Ascending aorta (tissue), 2 donors: ENCODE data around the gene NLRC5. TPM values are rescaled to one million over a fixed set of nuclear protein-coding genes. Genes with fewer than 3 reads are reported as not detected.

Experiments used
- DNase-seq, 2 donors: peaks; one replicate each; pipeline ENCODE4 v3.0.0-alpha.2; 2019; ENCODE audit warnings: low spot score in 2 of 2
- H3K27ac ChIP-seq, 2 donors: fragments of 200-600 bp; sonication (generic); one replicate each; pipeline ENCODE4 v1.5.1; 2016 to 2017; ENCODE audit warnings: mild to moderate bottlenecking in 1 of 2
- H3K27me3 ChIP-seq: fragments of 200-600 bp; sonication (generic); one replicate; pipeline ENCODE4 v1.5.1; 2017
- H3K36me3 ChIP-seq, 2 donors: fragments of 200-600 bp; sonication (generic); one replicate each; pipeline ENCODE4 v1.5.1; 2016
- H3K4me1 ChIP-seq, 2 donors: fragments of 200-600 bp; sonication (generic); one replicate each; pipeline ENCODE4 v1.5.1; 2016 to 2017; ENCODE audit warnings: mild to moderate bottlenecking in 1 of 2
- H3K4me3 ChIP-seq, 2 donors: fragments of 200-600 bp; sonication (generic); one replicate each; pipeline ENCODE4 v1.5.1; 2016 to 2017; ENCODE audit warnings: mild to moderate bottlenecking in 1 of 2
- H3K9me3 ChIP-seq, 2 donors: fragments of 200-600 bp; sonication (generic); one replicate each; pipeline ENCODE4 v1.5.1; 2016
- intact Hi-C: fragments of 100-400 bp; cut with DNase I; formaldehyde crosslinking; loops from one replicate; pipeline ENCODE4 v1.15.1; 2023
- total RNA-seq: library from RNA; depleted of rRNA; stranded (reverse); fragments of >200 nt; gene quantifications from one replicate; pipeline ENCODE4 v1.1.0, GENCODE V29; 2016
- TF ChIP-seq, protein P1 (sequence below), 3 experiments: fragments of 200-600 bp in 2 of 3; fragments of 450-650 bp in 1 of 3; sonication (generic) in 2 of 3; IDR thresholded peaks; one replicate each; pipeline ENCODE4 v1.5.1; 2016 to 2019; ENCODE audit warnings: antibody characterized with exemption in 3 of 3, mild to moderate bottlenecking in 1 of 3, moderate library complexity in 1 of 3

Gene NLRC5
- total RNA-seq, 1 donor from 2014 or later = 46.7 TPM

DNA sequence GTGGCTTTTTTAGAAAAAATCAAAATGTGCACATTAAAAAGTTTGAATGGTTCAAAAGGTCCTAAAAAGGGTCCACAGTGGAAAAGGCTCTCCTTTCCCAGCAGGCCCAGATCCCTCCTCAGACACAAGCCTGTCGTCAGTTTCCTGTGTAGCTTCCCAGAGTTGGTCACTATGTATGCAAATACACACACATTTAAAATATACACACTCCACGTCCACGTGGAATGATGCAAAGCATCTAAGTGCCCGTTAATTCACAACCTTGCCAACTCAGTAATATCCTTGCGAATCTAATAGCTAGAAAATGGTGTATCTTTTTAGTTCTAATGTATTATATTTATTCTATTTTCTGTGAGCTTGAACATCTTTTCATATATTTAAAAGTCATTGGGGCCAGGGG, 17.7 kb downstream of the NLRC5 start:
- no peaks in the 10 kb centered on the region for H3K36me3 ChIP-seq
- no peak overlapping the region for H3K27ac ChIP-seq
- H3K27me3 ChIP-seq = no peaks in the 10 kb centered on the region
- no peaks in the 10 kb centered on the region for H3K9me3 ChIP-seq
- TF ChIP-seq, protein P1, sequence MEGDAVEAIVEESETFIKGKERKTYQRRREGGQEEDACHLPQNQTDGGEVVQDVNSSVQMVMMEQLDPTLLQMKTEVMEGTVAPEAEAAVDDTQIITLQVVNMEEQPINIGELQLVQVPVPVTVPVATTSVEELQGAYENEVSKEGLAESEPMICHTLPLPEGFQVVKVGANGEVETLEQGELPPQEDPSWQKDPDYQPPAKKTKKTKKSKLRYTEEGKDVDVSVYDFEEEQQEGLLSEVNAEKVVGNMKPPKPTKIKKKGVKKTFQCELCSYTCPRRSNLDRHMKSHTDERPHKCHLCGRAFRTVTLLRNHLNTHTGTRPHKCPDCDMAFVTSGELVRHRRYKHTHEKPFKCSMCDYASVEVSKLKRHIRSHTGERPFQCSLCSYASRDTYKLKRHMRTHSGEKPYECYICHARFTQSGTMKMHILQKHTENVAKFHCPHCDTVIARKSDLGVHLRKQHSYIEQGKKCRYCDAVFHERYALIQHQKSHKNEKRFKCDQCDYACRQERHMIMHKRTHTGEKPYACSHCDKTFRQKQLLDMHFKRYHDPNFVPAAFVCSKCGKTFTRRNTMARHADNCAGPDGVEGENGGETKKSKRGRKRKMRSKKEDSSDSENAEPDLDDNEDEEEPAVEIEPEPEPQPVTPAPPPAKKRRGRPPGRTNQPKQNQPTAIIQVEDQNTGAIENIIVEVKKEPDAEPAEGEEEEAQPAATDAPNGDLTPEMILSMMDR (IDR thresholded peaks at IDR 0.05) = no peak
- no peak for DNase-seq
- H3K4me3 ChIP-seq = no peak overlapping the region
- H3K4me1 ChIP-seq = no peaks in the 10 kb centered on the region
- intact Hi-C loops = no loop called here

DNA sequence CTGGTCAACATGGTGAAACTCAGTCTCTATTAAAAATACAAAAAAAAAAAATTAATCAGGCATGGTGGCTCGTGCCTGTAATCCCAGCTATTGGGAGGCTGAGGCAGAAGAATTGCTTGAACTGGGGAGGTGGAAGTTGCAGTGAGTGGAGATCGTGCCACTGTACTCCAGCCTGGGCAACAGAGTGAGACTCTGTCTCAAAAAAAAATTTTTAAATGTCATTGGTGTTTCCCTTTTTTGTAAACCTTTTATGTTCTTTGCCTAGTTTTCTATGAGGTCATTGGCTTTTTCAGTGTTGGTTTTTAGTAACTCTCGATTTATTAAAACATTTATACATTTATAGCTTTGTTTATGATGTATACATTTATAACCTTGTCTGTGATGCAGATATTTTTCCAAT, 18.2 kb downstream of the NLRC5 start:
- Histone ChIP-seq H3K9me3 (no peaks in the 10 kb centered on the region), H3K4me3 (no peak overlapping the region), H3K27me3 (no peaks in the 10 kb centered on the region), H3K4me1 (no peaks in the 10 kb centered on the region), H3K27ac (no peak overlapping the region), H3K36me3 (no peaks in the 10 kb centered on the region)
- intact Hi-C loops = no loop called here
- TF ChIP-seq, protein P1 (IDR thresholded peaks at IDR 0.05) = no peak
- no peak for DNase-seq

DNA sequence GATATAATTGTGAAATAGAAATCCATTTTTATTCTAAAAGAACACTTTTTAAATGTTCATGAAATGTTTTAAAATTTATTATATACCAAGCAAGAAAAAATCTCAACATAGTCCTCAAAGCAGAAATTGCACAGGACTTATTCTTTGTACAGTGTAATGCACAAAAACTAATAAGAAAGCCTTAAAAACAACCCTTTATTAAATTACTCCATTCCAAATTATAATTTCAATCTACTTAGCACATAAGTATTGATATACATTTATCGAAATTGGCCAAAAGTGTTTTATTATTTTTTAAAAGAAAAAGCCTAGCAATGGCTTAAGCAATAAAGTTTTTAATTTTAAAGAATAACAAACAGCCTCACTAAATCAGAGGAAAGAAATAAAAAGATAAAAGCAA, 19.1 kb downstream of the NLRC5 start:
- Histone ChIP-seq H3K9me3 (no peaks in the 10 kb centered on the region), H3K27me3 (no peaks in the 10 kb centered on the region), H3K4me1 (no peaks in the 10 kb centered on the region), H3K36me3 (no peaks in the 10 kb centered on the region), H3K4me3 (no peak overlapping the region), H3K27ac (no peak overlapping the region)
- TF ChIP-seq, protein P1 (IDR thresholded peaks at IDR 0.05) = no peak
- DNase-seq = no peak
- intact Hi-C loops = no loop called here

DNA sequence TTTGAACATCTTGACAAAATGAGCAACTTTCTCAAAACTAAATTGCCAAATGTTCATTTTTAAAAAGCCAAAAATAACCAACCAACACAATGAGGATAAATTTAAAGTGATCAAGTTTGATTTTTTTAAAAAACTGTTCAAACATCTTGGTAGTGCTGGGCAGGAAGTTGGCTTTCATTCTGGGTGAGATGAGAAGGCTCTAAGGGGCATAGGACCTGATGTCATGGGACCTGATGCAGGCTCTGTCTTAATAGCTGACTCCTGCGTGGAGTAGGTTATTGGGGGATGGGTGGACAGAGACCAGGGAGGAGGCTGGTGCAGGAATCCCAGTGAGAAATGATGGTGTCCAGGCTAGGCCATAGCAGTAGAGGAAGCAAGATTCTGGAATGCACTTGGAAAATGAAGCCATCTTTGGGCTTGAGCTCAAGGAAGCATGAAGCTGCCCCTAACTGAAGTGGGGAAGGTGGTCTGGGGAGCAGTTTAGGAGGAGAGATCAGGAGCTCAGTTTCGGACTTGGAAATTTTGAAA, 20.4 kb downstream of the NLRC5 start:
- Histone ChIP-seq H3K9me3 (no peaks in the 10 kb centered on the region), H3K4me3 (no peak overlapping the region), H3K36me3 (no peaks in the 10 kb centered on the region), H3K4me1 (no peaks in the 10 kb centered on the region), H3K27ac (no peak overlapping the region), H3K27me3 (no peaks in the 10 kb centered on the region)
- no peak for DNase-seq
- TF ChIP-seq, protein P1 (IDR thresholded peaks at IDR 0.05) = no peak
- intact Hi-C loops = no loop called here

DNA sequence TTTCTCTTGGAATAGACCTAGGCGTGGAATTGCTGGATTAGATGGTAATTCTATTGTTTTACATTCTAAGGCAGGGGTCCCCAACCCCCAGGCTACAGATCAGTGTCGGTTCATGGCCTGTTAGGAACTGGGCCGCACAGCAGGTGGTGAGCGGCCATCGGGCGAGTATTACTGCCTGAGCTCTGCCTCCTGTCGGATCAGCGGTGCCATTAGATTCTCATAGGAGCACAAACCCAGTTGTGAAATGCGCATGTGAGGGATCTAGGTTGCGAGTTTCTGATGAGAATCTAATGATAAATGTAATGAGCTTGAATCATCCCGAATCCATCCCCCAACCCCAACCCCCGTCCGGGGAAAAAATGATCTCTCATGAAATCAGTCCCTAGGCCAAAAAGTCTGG, 23.0 kb downstream of the NLRC5 start:
- Histone ChIP-seq H3K4me3 (no peak overlapping the region), H3K4me1 (no peaks in the 10 kb centered on the region), H3K36me3 (no peaks in the 10 kb centered on the region), H3K27me3 (no peaks in the 10 kb centered on the region), H3K27ac (no peak overlapping the region), H3K9me3 (no peaks in the 10 kb centered on the region)
- DNase-seq = no peak
- TF ChIP-seq, protein P1 (IDR thresholded peaks at IDR 0.05) = no peak
- intact Hi-C loops = no loop called here

DNA sequence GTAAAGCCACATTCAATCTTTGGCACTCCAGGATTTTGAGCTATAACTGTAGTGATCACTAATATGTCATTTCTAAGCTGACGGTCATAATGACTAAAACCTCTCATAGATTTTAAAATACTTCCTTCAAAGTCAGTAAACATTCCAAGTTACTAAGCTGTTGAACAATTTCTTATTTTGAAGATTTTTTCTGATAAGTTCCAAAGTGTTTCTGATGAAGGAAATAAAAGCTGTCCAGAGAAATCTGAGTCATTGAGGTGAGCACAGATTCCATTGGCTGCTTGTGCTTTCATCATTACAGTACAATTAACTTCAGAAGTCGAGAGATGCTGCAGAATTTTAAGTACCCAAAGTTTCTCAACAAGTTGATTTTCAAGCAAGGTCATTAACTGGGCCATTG, 23.9 kb downstream of the NLRC5 start:
- DNase-seq = no peak
- H3K36me3 ChIP-seq = peaks cover 3 to 4% of the 10 kb centered on the region in 2 donors
- no peaks in the 10 kb centered on the region for H3K27me3 ChIP-seq
- TF ChIP-seq, protein P1 (IDR thresholded peaks at IDR 0.05) = no peak
- intact Hi-C loops = no loop called here
- H3K4me3 ChIP-seq = no peak overlapping the region
- no peaks in the 10 kb centered on the region for H3K4me1 ChIP-seq
- no peaks in the 10 kb centered on the region for H3K9me3 ChIP-seq
- H3K27ac ChIP-seq = no peak overlapping the region
